ENCODE data around the gene PLEKHG3. TPM values are rescaled to one million over a fixed set of nuclear protein-coding genes. Genes with fewer than 3 reads are reported as not detected.

PLEKHG3 gene
- total and polyA plus RNA-seq, 4 donors = 8.4 to 21.3 (median 14.6) TPM

GRCh38 chr14:64767215-64767964 lies 63.2 kb downstream of the PLEKHG3 start:
- H3K9me3 ChIP-seq (ENCODE audit: control insufficient read depth in 4 of 4, low read length in 3 of 4) = no peaks in the 10 kb centered on the region
- no peaks in the 10 kb centered on the region for H3K27me3 ChIP-seq (ENCODE audit: control insufficient read depth in 4 of 4, insufficient read depth in 4 of 4, low read length in 3 of 4)
- TF ChIP-seq HNF4G (IDR thresholded peaks at IDR 0.05) (no peak), JUND (IDR thresholded peaks at IDR 0.05) (no peak), GABPA (IDR thresholded peaks at IDR 0.05 in 1 of 2, conservative IDR thresholded peaks at IDR 0.05 in 1 of 2) (no peak), FOXA1 (IDR thresholded peaks at IDR 0.05) (no peak), YY1 (IDR thresholded peaks at IDR 0.05) (no peak), HNF4A (conservative IDR thresholded peaks at IDR 0.05) (no peak), NR2F2 (IDR thresholded peaks at IDR 0.05) (no peak), RXRA (IDR thresholded peaks at IDR 0.05) (no peak), RAD21 (IDR thresholded peaks at IDR 0.05) (no peak)
- TF ChIP-seq, protein P1, sequence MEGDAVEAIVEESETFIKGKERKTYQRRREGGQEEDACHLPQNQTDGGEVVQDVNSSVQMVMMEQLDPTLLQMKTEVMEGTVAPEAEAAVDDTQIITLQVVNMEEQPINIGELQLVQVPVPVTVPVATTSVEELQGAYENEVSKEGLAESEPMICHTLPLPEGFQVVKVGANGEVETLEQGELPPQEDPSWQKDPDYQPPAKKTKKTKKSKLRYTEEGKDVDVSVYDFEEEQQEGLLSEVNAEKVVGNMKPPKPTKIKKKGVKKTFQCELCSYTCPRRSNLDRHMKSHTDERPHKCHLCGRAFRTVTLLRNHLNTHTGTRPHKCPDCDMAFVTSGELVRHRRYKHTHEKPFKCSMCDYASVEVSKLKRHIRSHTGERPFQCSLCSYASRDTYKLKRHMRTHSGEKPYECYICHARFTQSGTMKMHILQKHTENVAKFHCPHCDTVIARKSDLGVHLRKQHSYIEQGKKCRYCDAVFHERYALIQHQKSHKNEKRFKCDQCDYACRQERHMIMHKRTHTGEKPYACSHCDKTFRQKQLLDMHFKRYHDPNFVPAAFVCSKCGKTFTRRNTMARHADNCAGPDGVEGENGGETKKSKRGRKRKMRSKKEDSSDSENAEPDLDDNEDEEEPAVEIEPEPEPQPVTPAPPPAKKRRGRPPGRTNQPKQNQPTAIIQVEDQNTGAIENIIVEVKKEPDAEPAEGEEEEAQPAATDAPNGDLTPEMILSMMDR (IDR thresholded peaks at IDR 0.05; ENCODE audit: low read depth, low read length, missing input control) = no peak
- TF ChIP-seq, protein P2, sequence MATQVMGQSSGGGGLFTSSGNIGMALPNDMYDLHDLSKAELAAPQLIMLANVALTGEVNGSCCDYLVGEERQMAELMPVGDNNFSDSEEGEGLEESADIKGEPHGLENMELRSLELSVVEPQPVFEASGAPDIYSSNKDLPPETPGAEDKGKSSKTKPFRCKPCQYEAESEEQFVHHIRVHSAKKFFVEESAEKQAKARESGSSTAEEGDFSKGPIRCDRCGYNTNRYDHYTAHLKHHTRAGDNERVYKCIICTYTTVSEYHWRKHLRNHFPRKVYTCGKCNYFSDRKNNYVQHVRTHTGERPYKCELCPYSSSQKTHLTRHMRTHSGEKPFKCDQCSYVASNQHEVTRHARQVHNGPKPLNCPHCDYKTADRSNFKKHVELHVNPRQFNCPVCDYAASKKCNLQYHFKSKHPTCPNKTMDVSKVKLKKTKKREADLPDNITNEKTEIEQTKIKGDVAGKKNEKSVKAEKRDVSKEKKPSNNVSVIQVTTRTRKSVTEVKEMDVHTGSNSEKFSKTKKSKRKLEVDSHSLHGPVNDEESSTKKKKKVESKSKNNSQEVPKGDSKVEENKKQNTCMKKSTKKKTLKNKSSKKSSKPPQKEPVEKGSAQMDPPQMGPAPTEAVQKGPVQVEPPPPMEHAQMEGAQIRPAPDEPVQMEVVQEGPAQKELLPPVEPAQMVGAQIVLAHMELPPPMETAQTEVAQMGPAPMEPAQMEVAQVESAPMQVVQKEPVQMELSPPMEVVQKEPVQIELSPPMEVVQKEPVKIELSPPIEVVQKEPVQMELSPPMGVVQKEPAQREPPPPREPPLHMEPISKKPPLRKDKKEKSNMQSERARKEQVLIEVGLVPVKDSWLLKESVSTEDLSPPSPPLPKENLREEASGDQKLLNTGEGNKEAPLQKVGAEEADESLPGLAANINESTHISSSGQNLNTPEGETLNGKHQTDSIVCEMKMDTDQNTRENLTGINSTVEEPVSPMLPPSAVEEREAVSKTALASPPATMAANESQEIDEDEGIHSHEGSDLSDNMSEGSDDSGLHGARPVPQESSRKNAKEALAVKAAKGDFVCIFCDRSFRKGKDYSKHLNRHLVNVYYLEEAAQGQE (IDR thresholded peaks at IDR 0.05) = no peak
- H3K9ac ChIP-seq (ENCODE audit: low read depth in 1 of 2, low read length in 2 of 2) = no peak overlapping the region
- peaks cover 0 to 8% (median 3%) of the 10 kb centered on the region in 4 donors for H3K4me1 ChIP-seq (ENCODE audit: control insufficient read depth in 4 of 4, insufficient read depth in 4 of 4, low read length in 3 of 4)
- H3K4me3 ChIP-seq (ENCODE audit: low read depth in 1 of 3, low read length in 3 of 3) = no peak overlapping the region
- no peak overlapping the region for H3K27ac ChIP-seq (ENCODE audit: low read depth in 1 of 2, low read length in 2 of 2)
- WGBS = 69% methylated on average over 15 of the region's 15 CpGs
- H3K36me3 ChIP-seq (ENCODE audit: control insufficient read depth in 4 of 4, insufficient read depth in 3 of 4, low read depth in 1 of 4, low read length in 3 of 4) = no peaks in the 10 kb centered on the region
- no peak for DNase-seq (ENCODE audit: low spot score)

DNA sequence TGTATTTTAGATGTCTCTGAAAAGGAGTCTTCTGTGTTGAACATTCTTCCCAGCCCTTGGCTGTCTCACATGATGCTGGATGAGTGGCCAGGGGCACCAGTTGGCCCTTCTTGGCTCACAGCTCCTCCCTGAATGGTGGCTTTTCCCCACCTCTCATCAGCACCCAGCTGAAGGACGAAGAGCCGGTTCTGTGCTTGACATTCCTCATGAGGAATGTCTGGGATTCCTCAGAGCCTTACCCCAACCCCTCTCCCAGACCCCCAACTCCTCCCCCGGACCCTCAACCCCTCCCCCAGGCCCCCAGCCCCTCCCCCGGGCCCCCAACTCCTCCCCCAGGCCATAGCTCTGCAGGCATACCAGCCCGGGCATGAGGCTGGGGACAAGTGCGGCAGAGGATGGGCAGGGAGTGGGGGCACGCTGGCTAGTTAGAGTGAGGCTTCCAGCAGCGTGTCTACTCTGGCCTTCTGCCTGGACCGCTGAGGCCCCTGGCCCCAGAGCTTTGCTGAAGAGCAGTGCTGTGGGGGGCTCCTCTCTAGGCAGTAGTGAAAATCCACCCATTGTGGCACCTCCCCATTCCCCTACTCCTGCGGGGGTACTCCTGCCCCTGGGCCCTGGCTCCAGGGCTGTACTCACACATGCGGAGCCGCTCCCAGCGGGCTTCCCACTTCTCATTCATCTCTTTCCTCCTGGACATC lies 64.3 kb downstream of the PLEKHG3 start:
- TF ChIP-seq TAF1 (conservative IDR thresholded peaks at IDR 0.05) (no peak), JUND (IDR thresholded peaks at IDR 0.05) (no peak), YY1 (IDR thresholded peaks at IDR 0.05) (no peak), HNF4A (conservative IDR thresholded peaks at IDR 0.05) (no peak), GABPA (IDR thresholded peaks at IDR 0.05 in 1 of 2, conservative IDR thresholded peaks at IDR 0.05 in 1 of 2) (no peak), RXRA (IDR thresholded peaks at IDR 0.05) (no peak), EGR1 (IDR thresholded peaks at IDR 0.05; ENCODE audit: low read depth in 2 of 2) (no peak), SP1 (IDR thresholded peaks at IDR 0.05) (no peak), RAD21 (IDR thresholded peaks at IDR 0.05) (no peak)
- TF ChIP-seq, protein P1 (IDR thresholded peaks at IDR 0.05; ENCODE audit: low read depth, low read length, missing input control) = no peak
- TF ChIP-seq, protein P3, sequence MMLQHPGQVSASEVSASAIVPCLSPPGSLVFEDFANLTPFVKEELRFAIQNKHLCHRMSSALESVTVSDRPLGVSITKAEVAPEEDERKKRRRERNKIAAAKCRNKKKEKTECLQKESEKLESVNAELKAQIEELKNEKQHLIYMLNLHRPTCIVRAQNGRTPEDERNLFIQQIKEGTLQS (IDR thresholded peaks at IDR 0.05) = no peak
- TF ChIP-seq, protein P2 (IDR thresholded peaks at IDR 0.05) = no peak
- Histone ChIP-seq H3K4me3 (ENCODE audit: low read depth in 1 of 3, low read length in 3 of 3) (no peak overlapping the region), H3K9ac (ENCODE audit: low read depth in 1 of 2, low read length in 2 of 2) (no peak overlapping the region), H3K27ac (ENCODE audit: low read depth in 1 of 2, low read length in 2 of 2) (no peak overlapping the region), H3K27me3 (ENCODE audit: control insufficient read depth in 4 of 4, insufficient read depth in 4 of 4, low read length in 3 of 4) (no peaks in the 10 kb centered on the region), H3K36me3 (ENCODE audit: control insufficient read depth in 4 of 4, insufficient read depth in 3 of 4, low read depth in 1 of 4, low read length in 3 of 4) (no peaks in the 10 kb centered on the region), H3K4me1 (ENCODE audit: control insufficient read depth in 4 of 4, insufficient read depth in 4 of 4, low read length in 3 of 4) (peaks cover 0 to 8% (median 3%) of the 10 kb centered on the region in 4 donors), H3K9me3 (ENCODE audit: control insufficient read depth in 4 of 4, low read length in 3 of 4) (no peaks in the 10 kb centered on the region)
- 81% methylated on average over 13 of the region's 13 CpGs for WGBS
- no peak for DNase-seq (ENCODE audit: low spot score)

Measured in liver (tissue), 9 donors.